GM23338 (cell line): Measurements from ENCODE around the gene FGF8.

Source experiments
- CTCF ChIP-seq, 2 experiments: fragments of 200-600 bp in 1 of 2; sonication (generic) in 1 of 2; conservative IDR thresholded peaks; 2 replicates each; pipeline versions ENCODE4 v1.5.1 to v1.6.1; 2016 to 2017; ENCODE audit warnings: antibody characterized with exemption in 2 of 2, low read depth in 2 of 2, mild to moderate bottlenecking in 2 of 2, moderate library complexity in 1 of 2
- EZH2phosphoT487 ChIP-seq: fragments of 200-600 bp; sonication (generic); IDR thresholded peaks from one replicate; pipeline ENCODE4 v1.8.1; 2018; ENCODE audit warnings: antibody characterized with exemption; ENCODE audit not compliant: unreplicated experiment
- TF ChIP-seq, protein P1 (sequence below): IDR thresholded peaks from 2 replicates; pipeline ENCODE4 v1.6.1; 2016; ENCODE audit warnings: antibody characterized with exemption

- TF ChIP-seq EZH2phosphoT487 = no peak
- no peak for TF ChIP-seq CTCF (conservative IDR thresholded peaks at IDR 0.05; ENCODE audit: low read depth in 2 of 2)
- TF ChIP-seq, protein P1, sequence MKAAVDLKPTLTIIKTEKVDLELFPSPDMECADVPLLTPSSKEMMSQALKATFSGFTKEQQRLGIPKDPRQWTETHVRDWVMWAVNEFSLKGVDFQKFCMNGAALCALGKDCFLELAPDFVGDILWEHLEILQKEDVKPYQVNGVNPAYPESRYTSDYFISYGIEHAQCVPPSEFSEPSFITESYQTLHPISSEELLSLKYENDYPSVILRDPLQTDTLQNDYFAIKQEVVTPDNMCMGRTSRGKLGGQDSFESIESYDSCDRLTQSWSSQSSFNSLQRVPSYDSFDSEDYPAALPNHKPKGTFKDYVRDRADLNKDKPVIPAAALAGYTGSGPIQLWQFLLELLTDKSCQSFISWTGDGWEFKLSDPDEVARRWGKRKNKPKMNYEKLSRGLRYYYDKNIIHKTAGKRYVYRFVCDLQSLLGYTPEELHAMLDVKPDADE = no peak
These were observed 51.5 kb downstream of the FGF8 start for GRCh38 chr10:101724446-101724845.
